Mononuclear cell (primary cell): ENCODE results near the gene SEMA3G. TPM values are rescaled to one million over a fixed set of nuclear protein-coding genes. Genes with fewer than 3 reads are reported as not detected.

Experiments
- H3K27me3 ChIP-seq: 2 replicates; pipeline ENCODE4 v1.6.0; 2011; ENCODE audit warnings: low read length, control low read depth; ENCODE audit not compliant: insufficient read depth
- H3K4me1 ChIP-seq: 2 replicates; pipeline ENCODE4 v1.5.1; 2011; ENCODE audit warnings: mild to moderate bottlenecking, low read length, control low read depth; ENCODE audit not compliant: insufficient read depth
- H3K4me3 ChIP-seq: 2 replicates; pipeline ENCODE4 v1.5.1; 2011; ENCODE audit warnings: mild to moderate bottlenecking, low read length, moderate library complexity
- H3K9me3 ChIP-seq: 2 replicates; pipeline ENCODE4 v1.5.1; 2011; ENCODE audit warnings: low read depth, mild to moderate bottlenecking, control low read depth, low read length
- total RNA-seq: library from RNA; depleted of rRNA; stranded (reverse); fragments of >200 nt; gene quantifications from one replicate; pipeline ENCODE4 v1.2.3, GENCODE V29; 2012

SEMA3G gene
- total RNA-seq, 1 donor, result 0.31 TPM

DNA sequence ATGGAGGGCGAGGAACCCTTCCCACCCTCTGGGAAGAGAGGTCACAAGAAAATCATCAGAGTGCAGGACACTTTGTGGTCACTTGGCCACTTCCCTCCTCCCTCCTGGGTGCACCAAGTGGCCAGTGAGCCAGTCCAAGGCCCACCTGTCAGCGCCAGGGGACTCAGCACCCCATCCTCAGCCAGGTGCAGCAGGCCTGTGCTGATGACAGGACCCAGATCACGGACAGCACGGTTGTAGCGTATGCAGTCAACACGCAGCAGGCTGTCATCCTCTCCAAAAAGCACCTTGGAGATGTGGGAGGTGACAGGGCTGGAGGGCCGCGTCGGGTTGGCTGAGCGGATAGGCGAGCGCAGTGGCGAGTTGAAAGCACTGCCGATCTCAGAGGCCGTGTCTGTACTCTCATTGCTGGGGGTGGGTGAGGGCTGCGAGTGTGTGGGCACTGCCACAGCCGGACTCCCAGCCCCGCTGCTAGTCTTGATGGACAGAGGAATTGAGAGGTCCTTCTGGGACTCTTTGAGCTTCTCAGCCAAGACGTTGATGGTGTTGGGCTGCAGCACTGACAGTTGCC, 41.5 kb downstream of the SEMA3G start:
- Histone ChIP-seq H3K27me3 (no peaks in the 10 kb centered on the region), H3K9me3 (no peaks in the 10 kb centered on the region), H3K4me1 (peaks cover 3% of the 10 kb centered on the region), H3K4me3 (no peak overlapping the region)

DNA sequence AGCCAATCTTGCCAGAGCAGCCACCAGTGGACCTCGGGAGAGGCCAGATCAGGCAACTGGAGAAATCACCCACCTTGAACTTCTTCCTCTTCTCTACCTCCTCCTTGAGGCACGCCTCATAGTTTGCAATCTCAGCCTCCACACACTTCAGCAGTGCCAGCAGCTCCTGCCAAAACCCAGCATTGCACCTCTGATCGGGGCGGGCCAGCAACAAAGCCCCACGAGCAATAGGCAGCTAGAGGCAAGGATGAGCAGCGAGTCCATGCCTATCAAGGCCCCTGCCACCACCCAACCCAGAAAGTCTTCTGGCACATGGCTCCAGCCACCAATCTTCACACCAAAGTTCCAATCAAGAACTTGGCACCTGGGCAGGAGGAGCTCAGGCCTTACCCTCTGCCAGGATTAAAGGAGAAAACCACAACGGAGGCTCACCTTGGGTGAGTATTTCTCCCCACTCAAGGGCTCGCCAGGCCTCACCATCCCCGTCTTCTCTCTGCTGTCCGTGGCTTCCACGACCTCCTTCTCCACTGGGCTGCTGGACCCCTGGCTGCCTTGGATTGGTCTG, 42.1 kb downstream of the SEMA3G start:
- Histone ChIP-seq H3K4me3 (no peak overlapping the region), H3K9me3 (no peaks in the 10 kb centered on the region), H3K27me3 (no peaks in the 10 kb centered on the region), H3K4me1 (no peaks in the 10 kb centered on the region)

DNA sequence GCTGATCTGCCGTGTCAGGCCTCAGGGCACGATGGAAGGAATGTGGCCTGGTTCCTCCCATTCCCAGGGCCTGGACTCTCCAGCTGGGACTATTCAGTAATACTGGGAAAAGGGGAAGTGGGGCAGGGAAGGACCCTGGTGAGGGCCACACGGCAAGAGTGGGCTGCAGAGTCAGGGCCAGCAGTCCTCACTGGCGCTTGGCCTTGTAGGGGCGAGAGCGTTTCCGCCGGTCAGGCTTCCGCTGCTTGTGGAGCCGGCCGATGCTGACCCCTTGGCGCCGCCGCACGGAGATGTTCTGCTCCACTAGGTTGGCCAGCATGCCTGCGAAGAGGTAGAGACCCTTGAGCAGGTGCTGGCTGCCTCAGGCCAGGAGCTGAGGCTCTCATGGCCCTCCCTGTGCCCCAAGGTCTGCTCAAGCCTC, 42.8 kb downstream of the SEMA3G start:
- no peak overlapping the region for H3K4me3 ChIP-seq
- no peaks in the 10 kb centered on the region for H3K9me3 ChIP-seq
- H3K27me3 ChIP-seq, result no peaks in the 10 kb centered on the region
- H3K4me1 ChIP-seq, result no peaks in the 10 kb centered on the region

DNA sequence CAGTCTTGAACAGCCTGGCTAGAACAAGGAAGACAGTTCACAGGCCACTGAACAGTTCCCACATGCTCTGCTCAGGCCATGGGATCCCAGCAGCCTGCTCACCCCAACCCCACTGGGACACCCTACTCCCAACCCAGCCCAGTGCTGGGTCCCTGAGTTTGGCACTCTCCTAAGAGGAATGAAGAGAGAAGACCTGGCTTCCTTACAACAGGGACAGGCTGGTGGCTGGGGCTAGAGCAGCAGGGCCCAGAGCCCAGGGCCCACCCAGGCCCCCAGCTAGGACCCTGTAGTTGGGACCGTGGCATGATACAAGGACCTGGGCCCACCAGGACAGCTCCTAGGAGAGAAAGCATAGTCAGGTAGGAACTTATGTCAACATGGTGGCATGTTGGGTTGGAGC, 43.4 kb downstream of the SEMA3G start:
- no peaks in the 10 kb centered on the region for H3K9me3 ChIP-seq
- no peak overlapping the region for H3K4me3 ChIP-seq
- H3K27me3 ChIP-seq, result no peaks in the 10 kb centered on the region
- no peaks in the 10 kb centered on the region for H3K4me1 ChIP-seq

DNA sequence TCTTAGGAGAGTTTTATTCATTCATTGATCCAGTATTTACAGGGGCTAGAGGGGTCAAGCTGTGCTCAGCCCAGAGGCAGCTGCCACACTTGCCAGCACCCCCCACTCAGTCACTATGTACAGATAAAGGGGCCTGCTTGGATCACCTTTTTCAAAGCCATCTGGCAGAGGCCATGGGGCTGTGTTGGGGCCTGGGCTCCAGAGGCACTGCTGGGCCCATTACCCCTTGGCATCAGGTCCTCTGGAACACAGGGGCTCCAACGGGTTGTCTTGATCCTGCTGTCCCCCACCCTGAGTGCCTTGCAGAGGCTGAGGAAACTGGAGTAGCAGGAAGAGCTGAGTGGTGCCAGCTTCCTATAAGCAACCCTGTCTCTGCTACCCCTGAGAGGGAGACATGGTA, 43.9 kb downstream of the SEMA3G start:
- Histone ChIP-seq H3K9me3 (no peaks in the 10 kb centered on the region), H3K4me3 (no peak overlapping the region), H3K27me3 (no peaks in the 10 kb centered on the region), H3K4me1 (no peaks in the 10 kb centered on the region)

DNA sequence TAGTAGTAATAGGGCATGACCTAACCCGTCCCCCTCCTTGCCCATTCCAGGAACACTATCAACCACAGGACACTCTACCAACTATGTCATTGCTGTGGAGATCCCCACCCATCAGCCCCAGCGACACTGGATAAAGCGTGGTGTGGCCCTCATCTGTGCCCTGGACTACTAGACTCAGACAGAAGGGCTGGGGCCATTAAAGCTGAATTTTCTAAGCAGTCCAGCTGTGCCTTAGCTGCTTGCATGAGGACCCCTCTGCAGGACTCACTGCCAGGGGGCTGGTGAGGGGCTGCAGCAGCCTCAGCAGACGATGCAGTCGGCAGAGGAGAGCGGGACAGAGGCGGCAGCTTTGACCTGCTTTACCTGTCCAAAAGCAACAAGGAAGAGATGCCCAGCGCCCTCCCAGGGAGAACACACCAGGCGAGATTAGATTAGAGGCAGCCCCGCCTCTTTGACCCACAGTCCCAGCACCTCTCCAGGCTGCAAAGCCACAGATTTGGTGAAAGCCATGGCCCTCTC, 44.6 kb downstream of the SEMA3G start:
- no peak overlapping the region for H3K4me3 ChIP-seq
- H3K4me1 ChIP-seq, result no peaks in the 10 kb centered on the region
- H3K9me3 ChIP-seq, result no peaks in the 10 kb centered on the region
- H3K27me3 ChIP-seq, result no peaks in the 10 kb centered on the region

DNA sequence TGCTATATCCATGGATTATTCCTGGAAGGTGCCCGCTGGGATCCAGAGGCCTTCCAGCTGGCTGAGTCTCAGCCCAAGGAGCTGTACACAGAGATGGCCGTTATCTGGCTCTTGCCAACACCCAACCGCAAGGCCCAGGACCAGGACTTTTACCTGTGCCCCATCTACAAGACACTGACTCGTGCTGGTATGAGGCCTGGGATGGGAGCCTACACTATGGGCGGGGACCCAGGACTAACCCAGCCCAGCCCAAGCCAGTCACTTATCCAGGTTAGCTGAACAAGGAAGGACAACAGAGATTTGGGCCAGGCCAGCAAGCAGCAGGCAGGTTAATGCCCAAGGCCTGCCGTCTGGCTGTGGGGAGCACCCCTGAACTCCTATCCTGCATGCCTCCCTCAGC, 45.3 kb downstream of the SEMA3G start:
- Histone ChIP-seq H3K9me3 (no peaks in the 10 kb centered on the region), H3K4me1 (no peaks in the 10 kb centered on the region), H3K4me3 (no peak overlapping the region), H3K27me3 (no peaks in the 10 kb centered on the region)

DNA sequence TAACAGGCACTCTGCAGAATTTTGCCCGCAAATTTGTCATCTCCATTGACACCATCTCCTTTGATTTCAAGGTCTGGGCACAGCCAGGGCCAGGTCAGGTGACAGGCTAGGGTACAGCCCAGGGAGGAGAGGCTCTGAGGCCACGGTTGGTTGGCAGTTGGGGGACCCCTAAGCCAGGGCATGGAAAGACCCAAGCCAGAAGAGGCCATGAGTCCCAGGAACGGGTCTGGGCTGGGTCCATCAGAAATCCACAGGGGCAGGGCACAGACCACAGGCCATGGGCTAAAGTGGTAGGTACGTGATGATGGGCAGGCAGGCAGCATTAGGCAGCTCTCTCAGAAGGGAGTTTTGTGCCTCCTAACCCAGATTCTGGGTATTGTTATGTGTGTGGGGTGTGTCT, 45.8 kb downstream of the SEMA3G start:
- no peaks in the 10 kb centered on the region for H3K4me1 ChIP-seq
- no peaks in the 10 kb centered on the region for H3K27me3 ChIP-seq
- H3K9me3 ChIP-seq, result no peaks in the 10 kb centered on the region
- H3K4me3 ChIP-seq, result no peak overlapping the region

DNA sequence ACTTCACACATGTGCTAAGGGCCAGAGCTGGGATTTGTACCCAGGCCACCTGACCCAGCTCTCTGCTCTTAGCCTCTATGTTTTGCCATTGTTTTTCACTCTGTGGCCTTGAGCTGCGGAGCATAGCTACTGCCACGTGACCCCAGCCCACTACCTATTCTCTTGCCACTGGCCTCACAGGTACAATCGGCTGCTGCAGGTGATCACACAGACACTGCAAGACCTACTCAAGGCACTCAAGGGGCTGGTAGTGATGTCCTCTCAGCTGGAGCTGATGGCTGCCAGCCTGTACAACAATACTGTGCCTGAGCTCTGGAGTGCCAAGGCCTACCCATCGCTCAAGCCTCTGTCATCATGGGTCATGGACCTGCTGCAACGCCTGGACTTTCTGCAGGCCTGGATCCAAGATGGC, 46.2 kb downstream of the SEMA3G start:
- no peak overlapping the region for H3K4me3 ChIP-seq
- no peaks in the 10 kb centered on the region for H3K27me3 ChIP-seq
- no peaks in the 10 kb centered on the region for H3K9me3 ChIP-seq
- no peaks in the 10 kb centered on the region for H3K4me1 ChIP-seq

DNA sequence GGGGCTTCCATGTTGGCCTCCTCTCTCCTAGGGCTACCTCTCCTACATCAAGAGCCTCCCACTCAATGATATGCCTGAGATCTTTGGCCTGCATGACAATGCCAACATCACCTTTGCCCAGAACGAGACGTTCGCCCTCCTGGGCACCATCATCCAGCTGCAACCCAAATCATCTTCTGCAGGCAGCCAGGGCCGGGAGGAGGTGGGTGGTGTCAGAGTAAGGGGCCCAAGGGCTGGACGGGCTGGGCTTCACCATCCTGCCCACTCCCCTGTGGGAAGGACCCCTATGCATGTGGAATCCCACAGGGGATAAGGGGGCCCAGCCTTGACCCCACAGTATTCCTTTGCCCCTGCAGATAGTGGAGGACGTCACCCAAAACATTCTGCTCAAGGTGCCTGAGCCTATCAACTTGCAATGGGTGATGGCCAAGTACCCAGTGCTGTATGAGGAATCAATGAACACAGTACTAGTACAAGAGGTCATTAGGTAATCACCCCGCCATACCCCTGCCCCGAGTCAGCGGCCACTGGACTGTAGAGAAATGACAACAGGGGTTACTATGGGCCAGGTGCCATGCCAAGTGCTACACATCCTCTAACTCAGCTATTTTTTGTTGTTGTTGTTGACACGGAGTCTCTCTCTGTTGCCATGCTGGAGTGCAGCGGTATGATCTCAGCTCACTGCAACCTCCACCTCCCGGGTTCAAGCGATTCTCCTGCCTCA, 47.1 kb downstream of the SEMA3G start:
- Histone ChIP-seq H3K27me3 (no peaks in the 10 kb centered on the region), H3K9me3 (no peaks in the 10 kb centered on the region), H3K4me1 (no peaks in the 10 kb centered on the region), H3K4me3 (no peak overlapping the region)

DNA sequence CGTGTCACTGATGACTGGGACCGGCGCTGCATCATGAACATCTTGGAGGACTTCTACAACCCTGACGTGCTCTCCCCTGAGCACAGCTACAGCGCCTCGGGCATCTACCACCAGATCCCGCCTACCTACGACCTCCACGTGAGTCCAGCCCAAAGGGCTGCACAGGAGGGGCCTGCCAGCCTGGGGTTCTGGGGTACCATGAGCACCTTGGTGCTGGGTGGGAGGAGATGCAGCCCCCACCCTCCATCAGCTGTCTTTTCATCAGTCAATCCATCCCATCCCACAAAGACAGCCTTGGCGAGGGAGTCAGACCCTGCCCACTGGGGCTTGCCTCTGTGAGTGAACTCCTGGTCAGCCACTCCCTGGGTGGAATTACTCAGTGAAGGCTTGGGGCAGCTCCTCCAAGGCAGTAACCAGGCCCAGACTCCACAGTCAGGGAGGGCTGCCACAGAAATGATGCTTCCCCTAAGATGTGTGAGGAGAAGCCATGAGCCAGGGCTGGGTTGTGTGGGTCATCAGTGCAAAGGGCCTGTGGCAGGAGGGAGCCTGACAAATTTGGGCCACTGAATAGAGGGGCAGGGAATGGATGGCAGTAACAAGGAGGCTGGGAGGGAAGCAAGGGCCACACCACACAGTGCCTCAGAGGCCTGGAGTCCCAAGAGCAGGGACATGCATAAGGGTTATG, 47.9 kb downstream of the SEMA3G start:
- Histone ChIP-seq H3K9me3 (no peaks in the 10 kb centered on the region), H3K4me3 (no peak overlapping the region), H3K4me1 (no peaks in the 10 kb centered on the region), H3K27me3 (no peaks in the 10 kb centered on the region)

DNA sequence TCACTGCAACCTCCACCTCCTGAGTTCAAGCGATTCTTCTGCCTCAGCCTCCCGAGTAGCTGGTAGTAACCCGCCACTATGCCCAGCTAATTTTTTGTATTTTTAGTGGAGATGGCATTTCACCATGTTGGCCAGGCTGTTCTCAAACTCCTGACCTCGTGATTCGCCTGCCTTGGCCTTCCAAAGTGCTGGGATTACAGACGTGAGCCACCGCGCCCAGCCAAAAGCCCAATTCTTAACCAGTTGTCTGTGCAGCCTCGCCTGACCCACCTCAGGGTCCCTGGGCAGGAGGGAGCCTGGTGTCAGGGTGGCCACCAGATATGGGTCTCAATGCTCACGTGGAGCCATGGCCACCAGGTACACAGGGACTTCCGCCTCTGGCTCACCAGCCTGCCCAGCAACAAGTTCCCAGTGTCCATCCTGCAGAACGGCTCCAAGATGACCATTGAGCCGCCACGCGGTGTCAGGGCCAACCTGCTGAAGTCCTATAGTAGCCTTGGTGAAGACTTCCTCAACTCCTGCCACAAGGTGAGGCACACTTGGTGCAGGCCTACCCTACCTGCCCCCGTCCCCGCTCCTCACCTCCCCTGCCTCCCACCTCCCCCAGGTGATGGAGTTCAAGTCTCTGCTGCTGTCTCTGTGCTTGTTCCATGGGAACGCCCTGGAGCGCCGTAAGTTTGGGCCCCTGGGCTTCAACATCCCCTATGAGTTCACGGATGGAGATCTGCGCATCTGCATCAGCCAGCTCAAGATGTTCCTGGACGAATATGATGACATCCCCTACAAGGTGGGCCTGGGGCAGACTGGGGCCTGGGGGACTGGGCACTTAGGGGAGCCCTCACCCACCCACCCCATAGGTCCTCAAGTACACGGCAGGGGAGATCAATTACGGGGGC, 48.6 kb downstream of the SEMA3G start:
- Histone ChIP-seq H3K27me3 (no peaks in the 10 kb centered on the region), H3K9me3 (no peaks in the 10 kb centered on the region), H3K4me3 (no peak overlapping the region)

DNA sequence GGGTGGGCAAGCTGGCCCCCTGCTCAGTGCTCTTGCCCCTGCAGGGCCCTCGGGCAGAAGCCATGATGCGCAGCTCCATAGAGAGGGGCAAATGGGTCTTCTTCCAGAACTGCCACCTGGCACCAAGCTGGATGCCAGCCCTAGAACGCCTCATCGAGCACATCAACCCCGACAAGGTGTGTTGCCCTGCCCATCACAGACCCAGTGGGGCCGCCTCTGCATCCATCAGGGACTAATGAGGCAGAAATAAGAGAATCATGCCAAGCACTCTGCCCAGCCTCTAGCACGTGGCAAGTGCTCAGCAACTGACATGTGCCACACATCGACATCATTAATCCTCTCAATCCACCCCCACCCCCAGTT, 49.4 kb downstream of the SEMA3G start:
- H3K27me3 ChIP-seq, result no peaks in the 10 kb centered on the region
- H3K4me3 ChIP-seq, result no peak overlapping the region
- H3K9me3 ChIP-seq, result no peaks in the 10 kb centered on the region
- no peaks in the 10 kb centered on the region for H3K4me1 ChIP-seq

More for the DNA sequence above, 48.6 kb downstream of the SEMA3G start:
- no peaks in the 10 kb centered on the region for H3K4me1 ChIP-seq

DNA sequence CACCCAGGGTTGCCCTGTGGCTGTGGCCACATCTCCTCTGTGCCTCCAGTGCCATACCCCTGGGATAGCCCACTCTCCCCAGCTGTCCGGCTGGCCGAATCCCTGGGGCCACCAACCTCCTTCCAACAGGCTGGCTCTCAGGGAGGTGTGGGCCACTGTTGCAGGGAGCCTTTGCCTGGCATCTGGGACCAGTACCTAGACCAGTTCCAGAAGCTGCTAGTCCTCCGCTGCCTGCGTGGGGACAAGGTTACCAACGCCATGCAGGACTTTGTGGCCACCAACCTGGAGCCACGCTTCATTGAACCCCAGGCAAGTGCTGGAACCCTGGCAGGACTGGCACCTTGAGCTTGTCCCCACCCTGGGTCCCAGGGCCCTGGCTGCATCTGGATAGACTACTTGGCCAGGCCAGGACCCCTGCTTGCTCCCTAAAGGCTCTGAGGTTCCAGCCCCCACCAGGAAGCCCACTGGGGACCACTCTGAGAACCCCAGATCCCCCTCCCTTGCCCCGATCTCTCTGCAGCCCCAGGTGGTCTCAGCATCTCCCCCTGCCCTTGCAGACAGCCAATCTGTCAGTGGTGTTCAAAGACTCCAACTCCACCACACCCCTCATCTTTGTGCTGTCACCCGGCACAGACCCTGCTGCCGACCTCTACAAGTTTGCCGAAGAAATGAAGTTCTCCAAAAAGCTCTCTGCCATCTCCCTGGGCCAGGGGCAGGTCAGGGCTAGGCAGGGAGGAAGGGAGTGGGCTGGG, 50.0 kb downstream of the SEMA3G start:
- Histone ChIP-seq H3K27me3 (no peaks in the 10 kb centered on the region), H3K4me1 (no peaks in the 10 kb centered on the region), H3K9me3 (no peaks in the 10 kb centered on the region), H3K4me3 (no peak overlapping the region)
